Measurements from ENCODE around the gene ABRACL. TPM values are rescaled to one million over a fixed set of nuclear protein-coding genes. Genes with fewer than 3 reads are reported as not detected.
A peak's percentile ranks its signal among the peaks of the same experiment; 100 is the strongest.

Gene ABRACL
- total RNA-seq, 1 experiment from 2014 or later = 123 TPM

DNA sequence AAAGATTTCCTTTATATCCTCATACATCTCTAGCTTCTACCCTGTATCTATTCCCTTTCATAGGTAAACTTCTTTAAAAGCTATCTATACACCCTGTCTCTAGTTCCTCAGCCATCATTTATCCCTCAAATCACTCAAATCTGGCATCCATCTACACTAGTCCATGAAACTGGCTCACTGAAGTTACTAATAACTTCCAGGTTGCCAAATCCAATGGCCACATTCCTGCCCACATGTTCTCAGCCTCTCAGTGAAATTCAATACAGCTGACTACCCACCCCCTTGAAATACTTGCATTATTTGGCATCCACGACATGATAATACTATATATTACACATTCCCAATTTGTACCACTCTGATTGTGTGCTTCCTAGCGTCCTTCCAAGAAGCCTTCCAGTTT lies 49.2 kb upstream of the ABRACL start:
- Mint-ChIP-seq H3K36me3 (ENCODE audit: insufficient read depth in 1 of 3, low read depth in 3 of 3) (no peaks in the 10 kb centered on the region), H3K4me1 (peaks cover 59 to 62% of the 10 kb centered on the region in 2 experiments), H3K9me3 (no peaks in the 10 kb centered on the region), H3K27me3 (ENCODE audit: low read depth) (no peaks in the 10 kb centered on the region), H3K4me3 (peak overlapping the region in 1 of 2 experiments; percentile 3; a peak in 1 of 5 replicates), H3K27ac (peak overlapping the region; percentile 6 to 88 (median 9); a peak in 5 of 7 replicates)
- TF ChIP-seq, protein P1, sequence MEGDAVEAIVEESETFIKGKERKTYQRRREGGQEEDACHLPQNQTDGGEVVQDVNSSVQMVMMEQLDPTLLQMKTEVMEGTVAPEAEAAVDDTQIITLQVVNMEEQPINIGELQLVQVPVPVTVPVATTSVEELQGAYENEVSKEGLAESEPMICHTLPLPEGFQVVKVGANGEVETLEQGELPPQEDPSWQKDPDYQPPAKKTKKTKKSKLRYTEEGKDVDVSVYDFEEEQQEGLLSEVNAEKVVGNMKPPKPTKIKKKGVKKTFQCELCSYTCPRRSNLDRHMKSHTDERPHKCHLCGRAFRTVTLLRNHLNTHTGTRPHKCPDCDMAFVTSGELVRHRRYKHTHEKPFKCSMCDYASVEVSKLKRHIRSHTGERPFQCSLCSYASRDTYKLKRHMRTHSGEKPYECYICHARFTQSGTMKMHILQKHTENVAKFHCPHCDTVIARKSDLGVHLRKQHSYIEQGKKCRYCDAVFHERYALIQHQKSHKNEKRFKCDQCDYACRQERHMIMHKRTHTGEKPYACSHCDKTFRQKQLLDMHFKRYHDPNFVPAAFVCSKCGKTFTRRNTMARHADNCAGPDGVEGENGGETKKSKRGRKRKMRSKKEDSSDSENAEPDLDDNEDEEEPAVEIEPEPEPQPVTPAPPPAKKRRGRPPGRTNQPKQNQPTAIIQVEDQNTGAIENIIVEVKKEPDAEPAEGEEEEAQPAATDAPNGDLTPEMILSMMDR (conservative IDR thresholded peaks at IDR 0.05) = no peak
- H3K4me2 ChIP-seq (ENCODE audit: insufficient read depth, insufficient read length, low read length) = no peak overlapping the region
- no peaks in the 10 kb centered on the region for H3K23me2 ChIP-seq (ENCODE audit: insufficient read length, low read depth, low read length, poor library complexity, severe bottlenecking)
- H3K9ac ChIP-seq (ENCODE audit: extremely low read depth, insufficient read length, low read length) = no peak overlapping the region
- DNase-seq = no peak
- WGBS (ENCODE audit: extremely low coverage, insufficient read length, low lambda C conversion rate) = no CpG with 5 or more reads among the region's 2 CpGs
- no peak overlapping the region for H2BK20ac ChIP-seq (ENCODE audit: low read depth, low read length, poor library complexity, severe bottlenecking)
- H2AK5ac ChIP-seq (ENCODE audit: insufficient read length, low read length) = no peak overlapping the region
- no peak overlapping the region for H3K18ac ChIP-seq (ENCODE audit: insufficient read length, low read depth, low read length)
- H3K4ac ChIP-seq (ENCODE audit: low read depth, low read length) = no peak overlapping the region
- no peak overlapping the region for H4K5ac ChIP-seq (ENCODE audit: insufficient read length, low read depth, low read length)
- no peaks in the 10 kb centered on the region for H4K20me1 ChIP-seq (ENCODE audit: control insufficient read depth, insufficient read depth, insufficient read length)
- no peak overlapping the region for H4K8ac ChIP-seq (replicated peaks; ENCODE audit: insufficient read length, low read depth, low read length)
- H3K14ac ChIP-seq (ENCODE audit: insufficient read depth, low read length) = no peak overlapping the region
- H3K27ac ChIP-seq (ENCODE audit: insufficient read length, low read depth, low read length) = no peak overlapping the region
- H2BK120ac ChIP-seq (ENCODE audit: low read depth, low read length, poor library complexity, severe bottlenecking) = no peak overlapping the region
- H2BK15ac ChIP-seq (ENCODE audit: low read depth, low read length) = no peak overlapping the region
- no peak overlapping the region for H2AFZ ChIP-seq (ENCODE audit: low read length)
- no peak overlapping the region for H4K91ac ChIP-seq (ENCODE audit: insufficient read length, low read depth, low read length)
- H3K27me3 ChIP-seq (ENCODE audit: insufficient read depth, low read length) = no peaks in the 10 kb centered on the region
- no peaks in the 10 kb centered on the region for H3K9me3 ChIP-seq (ENCODE audit: control insufficient read depth, low read depth, low read length)
- no peak overlapping the region for H3K23ac ChIP-seq (ENCODE audit: insufficient read length, low read depth, low read length)
- no peak overlapping the region for H2BK5ac ChIP-seq (ENCODE audit: insufficient read length, low read length)
- peaks cover 2% of the 10 kb centered on the region; the same call in 1 of the 2 replicates for H3K4me1 ChIP-seq (ENCODE audit: insufficient read depth, low read length)
- no peak overlapping the region for H3T11ph ChIP-seq (ENCODE audit: low read length)
- no peak overlapping the region for H3K56ac ChIP-seq (ENCODE audit: insufficient read length, low read depth, low read length)
- H2BK12ac ChIP-seq (ENCODE audit: insufficient read length, low read depth, low read length) = no peak overlapping the region
- no peaks in the 10 kb centered on the region for H3K79me1 ChIP-seq (ENCODE audit: insufficient read depth, low read depth, low read length, poor library complexity, severe bottlenecking)
- peaks cover 33% of the 10 kb centered on the region; the same call in 1 of the 2 replicates for H3K79me2 ChIP-seq (ENCODE audit: insufficient read depth, low read length)
